ENCODE measurements around the gene TMEM107.
A peak's percentile ranks its signal among the peaks of the same experiment; 100 is the strongest.

TMEM107 gene

DNA sequence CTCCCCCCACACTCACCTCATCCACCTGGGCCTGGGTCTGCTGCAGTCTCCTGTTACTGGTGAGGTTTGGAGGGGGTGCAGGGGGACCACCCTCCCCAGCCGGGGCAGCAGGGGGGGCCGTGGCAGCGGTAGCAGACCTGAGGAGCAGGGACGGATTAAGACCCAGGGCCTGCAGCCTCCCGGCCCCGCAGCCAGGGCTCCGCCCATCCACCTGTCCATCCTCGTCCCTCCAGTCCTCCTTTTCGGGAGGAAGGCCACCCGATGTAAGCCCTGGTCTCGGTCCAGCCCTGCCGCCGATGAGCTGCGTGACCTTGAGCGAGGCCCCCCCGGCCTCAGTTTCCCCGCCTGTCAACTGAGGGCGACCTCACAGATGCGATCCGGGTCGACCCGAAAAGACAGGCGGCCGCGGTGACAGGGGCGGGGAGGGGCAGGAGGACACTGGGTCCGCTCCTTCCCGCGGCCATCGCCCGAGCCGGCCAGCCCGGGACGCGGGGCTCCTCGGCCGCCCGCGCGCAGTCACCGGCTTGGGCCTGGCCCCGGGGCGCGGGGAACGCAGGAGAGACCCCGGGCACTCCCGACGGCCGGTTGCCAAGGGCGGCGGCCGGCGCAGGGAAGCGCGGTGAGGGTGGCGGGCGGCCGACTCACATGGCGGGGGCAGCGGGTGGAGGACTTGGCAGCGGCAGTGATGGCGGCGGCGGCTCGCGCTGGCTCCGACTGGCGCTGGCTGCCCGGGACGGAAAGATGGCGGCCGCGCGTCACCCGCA lies 13.8 kb downstream of the TMEM107 start, which contains the start of gene VAMP2 (continued):
- TF ChIP-seq, protein P1, sequence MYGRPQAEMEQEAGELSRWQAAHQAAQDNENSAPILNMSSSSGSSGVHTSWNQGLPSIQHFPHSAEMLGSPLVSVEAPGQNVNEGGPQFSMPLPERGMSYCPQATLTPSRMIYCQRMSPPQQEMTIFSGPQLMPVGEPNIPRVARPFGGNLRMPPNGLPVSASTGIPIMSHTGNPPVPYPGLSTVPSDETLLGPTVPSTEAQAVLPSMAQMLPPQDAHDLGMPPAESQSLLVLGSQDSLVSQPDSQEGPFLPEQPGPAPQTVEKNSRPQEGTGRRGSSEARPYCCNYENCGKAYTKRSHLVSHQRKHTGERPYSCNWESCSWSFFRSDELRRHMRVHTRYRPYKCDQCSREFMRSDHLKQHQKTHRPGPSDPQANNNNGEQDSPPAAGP (tag by site-specific recombination; IDR thresholded peaks at IDR 0.05): no peak
- TF ChIP-seq, protein P2, sequence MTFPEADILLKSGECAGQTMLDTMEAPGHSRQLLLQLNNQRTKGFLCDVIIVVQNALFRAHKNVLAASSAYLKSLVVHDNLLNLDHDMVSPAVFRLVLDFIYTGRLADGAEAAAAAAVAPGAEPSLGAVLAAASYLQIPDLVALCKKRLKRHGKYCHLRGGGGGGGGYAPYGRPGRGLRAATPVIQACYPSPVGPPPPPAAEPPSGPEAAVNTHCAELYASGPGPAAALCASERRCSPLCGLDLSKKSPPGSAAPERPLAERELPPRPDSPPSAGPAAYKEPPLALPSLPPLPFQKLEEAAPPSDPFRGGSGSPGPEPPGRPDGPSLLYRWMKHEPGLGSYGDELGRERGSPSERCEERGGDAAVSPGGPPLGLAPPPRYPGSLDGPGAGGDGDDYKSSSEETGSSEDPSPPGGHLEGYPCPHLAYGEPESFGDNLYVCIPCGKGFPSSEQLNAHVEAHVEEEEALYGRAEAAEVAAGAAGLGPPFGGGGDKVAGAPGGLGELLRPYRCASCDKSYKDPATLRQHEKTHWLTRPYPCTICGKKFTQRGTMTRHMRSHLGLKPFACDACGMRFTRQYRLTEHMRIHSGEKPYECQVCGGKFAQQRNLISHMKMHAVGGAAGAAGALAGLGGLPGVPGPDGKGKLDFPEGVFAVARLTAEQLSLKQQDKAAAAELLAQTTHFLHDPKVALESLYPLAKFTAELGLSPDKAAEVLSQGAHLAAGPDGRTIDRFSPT (tag by site-specific recombination; IDR thresholded peaks at IDR 0.05): no peak
- TF ChIP-seq PRDM1 (tag by site-specific recombination; IDR thresholded peaks at IDR 0.05) (no peak), ZNF341 (tag by site-specific recombination; IDR thresholded peaks at IDR 0.05; ENCODE audit: low read depth) (peak; percentile 39; the same call in 1 of the 2 replicates), ZNF398 (tag by site-specific recombination; IDR thresholded peaks at IDR 0.05) (peak; percentile 37; the same call in 1 of the 2 replicates), RBAK (tag by site-specific recombination; IDR thresholded peaks at IDR 0.05) (no peak), ZNF76 (tag by site-specific recombination; IDR thresholded peaks at IDR 0.05; ENCODE audit: borderline replicate concordance, low read depth) (no peak), OVOL3 (tag by site-specific recombination; IDR thresholded peaks at IDR 0.05) (no peak), ZNF843 (tag by site-specific recombination; IDR thresholded peaks at IDR 0.05) (0 out of 2 replicates have a peak, but pooled peaks have one; percentile 19), GFI1B (tag by site-specific recombination; IDR thresholded peaks at IDR 0.05) (no peak), ZBTB7A (tag by site-specific recombination; IDR thresholded peaks at IDR 0.05; ENCODE audit: low read depth) (peak; percentile 58; the same call in 1 of the 2 replicates), ZNF174 (tag by site-specific recombination; IDR thresholded peaks at IDR 0.05) (no peak), ZNF239 (tag by site-specific recombination; IDR thresholded peaks at IDR 0.05) (no peak), GLIS2 (tag by site-specific recombination; IDR thresholded peaks at IDR 0.05) (peak; percentile 46; the same call in 1 of the 2 replicates), KLF8 (tag by site-specific recombination; IDR thresholded peaks at IDR 0.05) (peak; percentile 5; the same call in 1 of the 2 replicates), ZNF24 (tag by site-specific recombination; IDR thresholded peaks at IDR 0.05) (no peak), ZFP3 (tag by site-specific recombination; IDR thresholded peaks at IDR 0.05; ENCODE audit: low read depth) (no peak), KLF1 (tag by site-specific recombination; IDR thresholded peaks at IDR 0.05) (peak; percentile 48; the same call in 1 of the 2 replicates), ZNF449 (tag by site-specific recombination; IDR thresholded peaks at IDR 0.05) (no peak), ZSCAN16 (tag by site-specific recombination; IDR thresholded peaks at IDR 0.05) (no peak), ZNF558 (tag by site-specific recombination; IDR thresholded peaks at IDR 0.05) (no peak), BCL11B (tag by site-specific recombination; IDR thresholded peaks at IDR 0.05; ENCODE audit: low read depth) (no peak), ZNF555 (tag by site-specific recombination; conservative IDR thresholded peaks at IDR 0.05) (no peak), KLF7 (tag by site-specific recombination; IDR thresholded peaks at IDR 0.05; ENCODE audit: borderline replicate concordance) (peak; percentile 51), ZNF48 (tag by site-specific recombination; IDR thresholded peaks at IDR 0.05) (no peak), ZNF132 (tag by site-specific recombination; IDR thresholded peaks at IDR 0.05; ENCODE audit: borderline replicate concordance) (no peak)
- TF ChIP-seq, protein P3, sequence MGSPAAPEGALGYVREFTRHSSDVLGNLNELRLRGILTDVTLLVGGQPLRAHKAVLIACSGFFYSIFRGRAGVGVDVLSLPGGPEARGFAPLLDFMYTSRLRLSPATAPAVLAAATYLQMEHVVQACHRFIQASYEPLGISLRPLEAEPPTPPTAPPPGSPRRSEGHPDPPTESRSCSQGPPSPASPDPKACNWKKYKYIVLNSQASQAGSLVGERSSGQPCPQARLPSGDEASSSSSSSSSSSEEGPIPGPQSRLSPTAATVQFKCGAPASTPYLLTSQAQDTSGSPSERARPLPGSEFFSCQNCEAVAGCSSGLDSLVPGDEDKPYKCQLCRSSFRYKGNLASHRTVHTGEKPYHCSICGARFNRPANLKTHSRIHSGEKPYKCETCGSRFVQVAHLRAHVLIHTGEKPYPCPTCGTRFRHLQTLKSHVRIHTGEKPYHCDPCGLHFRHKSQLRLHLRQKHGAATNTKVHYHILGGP (tag by site-specific recombination; IDR thresholded peaks at IDR 0.05): no peak
- TF ChIP-seq, protein P4, sequence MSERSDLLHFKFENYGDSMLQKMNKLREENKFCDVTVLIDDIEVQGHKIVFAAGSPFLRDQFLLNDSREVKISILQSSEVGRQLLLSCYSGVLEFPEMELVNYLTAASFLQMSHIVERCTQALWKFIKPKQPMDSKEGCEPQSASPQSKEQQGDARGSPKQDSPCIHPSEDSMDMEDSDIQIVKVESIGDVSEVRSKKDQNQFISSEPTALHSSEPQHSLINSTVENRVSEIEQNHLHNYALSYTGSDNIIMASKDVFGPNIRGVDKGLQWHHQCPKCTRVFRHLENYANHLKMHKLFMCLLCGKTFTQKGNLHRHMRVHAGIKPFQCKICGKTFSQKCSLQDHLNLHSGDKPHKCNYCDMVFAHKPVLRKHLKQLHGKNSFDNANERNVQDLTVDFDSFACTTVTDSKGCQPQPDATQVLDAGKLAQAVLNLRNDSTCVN (tag by site-specific recombination; optimal IDR thresholded peaks at IDR 0.05): peak; percentile 45
- TF ChIP-seq, protein P5, sequence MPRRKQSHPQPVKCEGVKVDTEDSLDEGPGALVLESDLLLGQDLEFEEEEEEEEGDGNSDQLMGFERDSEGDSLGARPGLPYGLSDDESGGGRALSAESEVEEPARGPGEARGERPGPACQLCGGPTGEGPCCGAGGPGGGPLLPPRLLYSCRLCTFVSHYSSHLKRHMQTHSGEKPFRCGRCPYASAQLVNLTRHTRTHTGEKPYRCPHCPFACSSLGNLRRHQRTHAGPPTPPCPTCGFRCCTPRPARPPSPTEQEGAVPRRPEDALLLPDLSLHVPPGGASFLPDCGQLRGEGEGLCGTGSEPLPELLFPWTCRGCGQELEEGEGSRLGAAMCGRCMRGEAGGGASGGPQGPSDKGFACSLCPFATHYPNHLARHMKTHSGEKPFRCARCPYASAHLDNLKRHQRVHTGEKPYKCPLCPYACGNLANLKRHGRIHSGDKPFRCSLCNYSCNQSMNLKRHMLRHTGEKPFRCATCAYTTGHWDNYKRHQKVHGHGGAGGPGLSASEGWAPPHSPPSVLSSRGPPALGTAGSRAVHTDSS (tag by site-specific recombination; IDR thresholded peaks at IDR 0.05): no peak
